Mononuclear cell (primary cell): Measurements from ENCODE around the gene RNF157. TPM values are rescaled to one million over a fixed set of nuclear protein-coding genes. Genes with fewer than 3 reads are reported as not detected.
A peak's percentile ranks its signal among the peaks of the same experiment; 100 is the strongest.

Experiments used
- H3K27me3 ChIP-seq: 2 replicates; pipeline ENCODE4 v1.6.0; 2011; ENCODE audit warnings: low read length, control low read depth; ENCODE audit not compliant: insufficient read depth
- H3K4me1 ChIP-seq: 2 replicates; pipeline ENCODE4 v1.5.1; 2011; ENCODE audit warnings: mild to moderate bottlenecking, low read length, control low read depth; ENCODE audit not compliant: insufficient read depth
- H3K4me3 ChIP-seq: 2 replicates; pipeline ENCODE4 v1.5.1; 2011; ENCODE audit warnings: mild to moderate bottlenecking, low read length, moderate library complexity
- H3K9me3 ChIP-seq: 2 replicates; pipeline ENCODE4 v1.5.1; 2011; ENCODE audit warnings: low read depth, mild to moderate bottlenecking, control low read depth, low read length
- total RNA-seq: library from RNA; depleted of rRNA; stranded (reverse); fragments of >200 nt; gene quantifications from one replicate; pipeline ENCODE4 v1.2.3, GENCODE V29; 2012

Gene RNF157
- total RNA-seq, 1 donor, result 19.1 TPM

- no peaks in the 10 kb centered on the region for H3K9me3 ChIP-seq
- no peak overlapping the region for H3K4me3 ChIP-seq
- H3K4me1 ChIP-seq, result peaks cover 11% of the 10 kb centered on the region
- peaks cover 13% of the 10 kb centered on the region for H3K27me3 ChIP-seq
Measured at GRCh38 chr17:76134911-76135809, 105.1 kb downstream of the RNF157 start.

- Histone ChIP-seq H3K27me3 (no peaks in the 10 kb centered on the region), H3K4me1 (peaks cover 10% of the 10 kb centered on the region), H3K9me3 (no peaks in the 10 kb centered on the region), H3K4me3 (no peak overlapping the region)
Measured at GRCh38 chr17:76132574-76133338, 107.5 kb downstream of the RNF157 start.

DNA sequence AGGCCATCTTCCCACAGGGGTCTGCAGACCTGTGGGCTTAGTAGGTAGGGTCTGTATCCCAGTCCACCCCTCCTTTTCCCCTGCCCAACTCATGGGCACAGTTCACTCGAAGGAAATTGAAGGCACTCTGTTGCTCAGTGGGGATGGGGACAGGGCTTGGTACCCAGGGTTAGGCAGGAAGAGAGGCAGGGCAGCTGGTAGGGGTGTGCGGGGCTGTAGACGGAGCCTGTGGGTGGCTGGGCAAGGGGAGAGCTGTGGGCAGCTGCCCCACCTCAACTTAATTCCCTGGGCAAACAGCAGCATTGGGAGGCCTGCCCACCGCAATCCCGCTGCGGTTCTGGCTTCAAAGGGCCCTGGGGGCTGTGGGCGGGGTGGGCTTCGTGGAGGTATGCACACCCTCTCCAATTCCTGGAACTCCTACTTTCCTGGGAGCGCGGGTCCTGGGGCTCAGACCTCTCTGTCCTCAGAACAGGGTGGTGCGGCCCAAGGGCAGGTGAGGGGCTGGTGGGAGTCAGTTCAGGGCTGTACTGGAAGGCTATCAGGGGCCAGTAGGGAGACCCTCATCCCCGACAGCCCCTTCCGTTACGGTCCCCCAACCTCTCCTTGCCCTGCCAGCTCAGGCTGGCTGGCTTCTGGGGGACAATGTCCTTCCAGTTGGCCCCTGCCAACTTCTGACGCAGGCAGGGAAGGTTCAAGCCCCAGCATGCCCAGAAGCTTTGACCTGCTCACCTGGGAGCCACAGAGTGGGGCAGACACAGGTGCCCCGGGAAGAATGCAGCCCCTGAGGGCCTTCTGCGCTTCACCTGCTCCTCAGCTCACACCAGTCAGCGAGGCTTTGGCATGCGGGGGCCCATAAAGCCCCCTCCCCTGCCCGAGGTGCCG is 108.4 kb downstream of the RNF157 start:
- no peak overlapping the region for H3K4me3 ChIP-seq
- no peaks in the 10 kb centered on the region for H3K27me3 ChIP-seq
- peaks cover 10% of the 10 kb centered on the region for H3K4me1 ChIP-seq
- H3K9me3 ChIP-seq, result no peaks in the 10 kb centered on the region

- no peak overlapping the region for H3K4me3 ChIP-seq
- no peaks in the 10 kb centered on the region for H3K9me3 ChIP-seq
- peaks cover 10% of the 10 kb centered on the region for H3K4me1 ChIP-seq
- H3K27me3 ChIP-seq, result no peaks in the 10 kb centered on the region
Measured at GRCh38 chr17:76131051-76131691, 109.1 kb downstream of the RNF157 start.

DNA sequence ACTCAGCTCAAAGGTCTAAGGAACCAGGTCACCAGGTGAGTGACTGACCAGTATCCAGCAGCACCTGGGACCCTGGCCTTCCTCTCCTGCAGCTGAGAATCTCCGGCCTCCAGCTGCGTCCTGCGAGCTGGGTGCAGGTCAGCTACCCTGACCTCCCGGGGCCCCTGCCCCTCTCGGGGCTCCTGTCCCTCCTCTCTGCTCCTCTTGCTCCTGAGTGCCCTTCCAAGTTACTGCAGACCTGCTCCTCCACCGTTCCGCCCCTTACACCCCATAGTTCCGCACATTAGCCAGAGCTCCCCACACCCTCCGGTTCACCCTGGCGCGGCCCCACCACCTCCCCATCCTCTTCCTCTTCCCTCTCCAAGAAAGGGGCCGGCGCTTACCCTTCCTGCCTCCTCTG is 109.8 kb downstream of the RNF157 start:
- no peaks in the 10 kb centered on the region for H3K27me3 ChIP-seq
- H3K4me3 ChIP-seq, result no peak overlapping the region
- H3K9me3 ChIP-seq, result no peaks in the 10 kb centered on the region
- H3K4me1 ChIP-seq, result peaks cover 10% of the 10 kb centered on the region

DNA sequence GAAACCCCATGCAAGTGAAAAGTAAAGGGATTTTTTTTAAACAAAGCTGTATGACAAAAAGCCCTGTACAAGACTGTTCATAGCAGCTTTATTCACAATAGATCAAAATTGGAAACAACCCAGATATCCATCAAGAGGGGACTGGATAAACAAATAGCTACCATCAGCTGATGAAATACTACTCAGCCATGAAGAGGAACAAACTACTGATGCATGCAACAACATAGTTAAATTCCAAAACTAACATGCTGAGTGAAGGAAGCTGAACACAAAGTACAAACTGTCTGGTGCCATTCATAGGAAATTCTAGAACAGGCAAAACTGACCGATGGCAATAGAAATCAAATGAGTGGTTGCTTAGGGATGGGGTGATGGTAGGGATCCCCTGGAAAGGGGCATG is 114.4 kb downstream of the RNF157 start:
- no peak overlapping the region for H3K4me3 ChIP-seq
- no peaks in the 10 kb centered on the region for H3K9me3 ChIP-seq
- H3K27me3 ChIP-seq, result no peaks in the 10 kb centered on the region
- peaks cover 26% of the 10 kb centered on the region for H3K4me1 ChIP-seq

- Histone ChIP-seq H3K4me3 (no peak overlapping the region), H3K27me3 (no peaks in the 10 kb centered on the region), H3K4me1 (peaks cover 24% of the 10 kb centered on the region), H3K9me3 (no peaks in the 10 kb centered on the region)
Measured at GRCh38 chr17:76125391-76125675, 115.0 kb downstream of the RNF157 start.

- Histone ChIP-seq H3K4me3 (no peak overlapping the region), H3K27me3 (no peaks in the 10 kb centered on the region), H3K9me3 (no peaks in the 10 kb centered on the region), H3K4me1 (peaks cover 21% of the 10 kb centered on the region)
Measured at GRCh38 chr17:76124582-76125390, 115.5 kb downstream of the RNF157 start.

DNA sequence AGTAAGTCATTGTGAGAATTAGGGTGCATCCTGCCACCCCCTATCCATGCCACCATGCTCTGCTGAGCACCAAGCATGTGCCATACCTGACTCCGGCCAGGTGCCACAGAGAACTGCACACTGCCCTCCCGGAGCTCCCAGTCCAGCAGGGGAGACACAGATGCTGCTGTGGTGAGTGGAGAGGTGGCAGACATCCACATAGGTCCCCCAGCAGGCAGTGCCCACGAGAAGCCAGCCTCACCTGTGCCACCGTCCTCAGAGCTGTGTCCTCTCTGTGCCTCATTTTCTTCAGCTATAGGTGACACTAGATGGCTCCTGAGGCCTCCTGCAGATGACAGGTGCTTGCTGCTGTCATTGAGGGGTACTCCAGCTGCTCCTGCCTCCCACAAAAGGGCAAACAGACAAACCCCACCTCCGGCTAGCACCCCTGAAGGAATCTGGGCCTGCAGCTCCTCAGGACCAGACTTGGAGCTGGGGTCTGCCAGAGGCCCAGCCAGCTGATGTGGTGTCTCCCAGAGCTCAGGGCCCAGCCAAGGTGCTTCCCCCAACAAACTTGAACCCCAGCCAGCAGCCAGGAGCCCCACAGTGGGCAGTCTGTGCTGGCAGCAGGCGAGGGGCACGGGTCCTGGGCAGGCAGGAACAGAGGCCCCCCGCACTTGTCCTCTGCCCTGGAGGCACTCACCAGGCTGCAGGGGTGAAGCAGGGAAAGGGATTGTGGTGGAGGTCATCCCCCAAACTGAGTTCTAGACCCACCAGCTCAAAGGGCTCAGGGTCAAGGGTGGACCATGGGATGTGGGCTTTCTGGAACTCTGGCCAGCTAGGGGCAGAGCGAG is 116.3 kb downstream of the RNF157 start:
- H3K4me3 ChIP-seq, result no peak overlapping the region
- no peaks in the 10 kb centered on the region for H3K9me3 ChIP-seq
- no peaks in the 10 kb centered on the region for H3K27me3 ChIP-seq
- H3K4me1 ChIP-seq, result peaks cover 21% of the 10 kb centered on the region

GRCh38 chr17:76123191-76123499 is 117.1 kb downstream of the RNF157 start:
- H3K4me1 ChIP-seq, result peaks cover 21% of the 10 kb centered on the region
- no peaks in the 10 kb centered on the region for H3K9me3 ChIP-seq
- no peak overlapping the region for H3K4me3 ChIP-seq
- no peaks in the 10 kb centered on the region for H3K27me3 ChIP-seq

- Histone ChIP-seq H3K27me3 (no peaks in the 10 kb centered on the region), H3K4me1 (peaks cover 21% of the 10 kb centered on the region), H3K4me3 (no peak overlapping the region), H3K9me3 (no peaks in the 10 kb centered on the region)
Measured at GRCh38 chr17:76122431-76123190, 117.7 kb downstream of the RNF157 start.

DNA sequence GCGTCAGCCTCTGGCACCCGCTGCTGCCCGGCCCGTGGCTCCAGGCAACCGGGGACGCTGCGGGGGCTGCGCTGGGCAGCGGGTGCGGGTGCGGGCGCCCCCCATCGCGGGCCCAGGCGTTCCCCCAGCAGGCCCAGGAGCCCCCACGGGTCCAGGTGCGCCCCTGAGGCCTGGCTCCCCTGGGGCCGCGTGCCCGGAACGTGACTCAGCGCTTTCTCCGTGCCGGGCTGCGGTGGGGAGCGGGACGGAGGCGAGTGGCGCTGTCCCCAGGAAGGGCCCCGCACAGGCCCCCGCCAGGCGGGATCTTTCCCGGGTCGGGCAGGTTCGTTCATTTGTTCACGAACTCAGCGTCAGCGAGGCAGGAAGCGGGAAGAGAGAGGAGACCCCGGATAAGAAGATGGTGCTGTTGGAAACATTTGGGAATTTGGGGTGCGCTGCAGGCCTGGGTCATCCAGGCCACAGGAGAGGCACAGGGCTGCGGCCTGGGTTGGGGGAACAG is 118.3 kb downstream of the RNF157 start:
- no peaks in the 10 kb centered on the region for H3K27me3 ChIP-seq
- peak overlapping the region; percentile 13 for H3K4me3 ChIP-seq
- peaks cover 21% of the 10 kb centered on the region for H3K4me1 ChIP-seq
- no peaks in the 10 kb centered on the region for H3K9me3 ChIP-seq

DNA sequence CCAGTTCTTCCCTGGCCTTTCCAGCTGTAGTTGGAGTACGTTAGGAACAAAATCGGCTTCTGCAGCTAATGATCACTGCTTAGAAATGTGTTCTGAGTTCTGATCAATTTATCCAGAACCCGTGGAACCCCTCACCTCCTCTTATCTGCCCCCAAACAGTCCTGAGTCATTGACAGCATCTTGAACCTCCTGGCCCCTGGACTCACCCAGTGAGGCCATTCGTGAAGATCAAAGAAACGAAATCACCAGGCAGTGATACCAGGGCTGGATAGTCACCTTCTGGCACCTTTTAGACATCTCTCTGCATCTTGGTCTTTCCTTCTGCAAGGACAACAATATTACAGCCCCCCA is 119.7 kb downstream of the RNF157 start:
- Histone ChIP-seq H3K4me3 (no peak overlapping the region), H3K9me3 (no peaks in the 10 kb centered on the region), H3K27me3 (no peaks in the 10 kb centered on the region), H3K4me1 (peaks cover 21% of the 10 kb centered on the region)
